Activated T-cell treated with anti-CD3 and anti-CD28 coated beads, Interleukin-2, amount 50 U/mL, for 72 hours (primary cell): ENCODE measurements around the gene OR6V1. TPM values are rescaled to one million over a fixed set of nuclear protein-coding genes. Genes with fewer than 3 reads are reported as not detected.

Experiments
- total RNA-seq, 2 donors: library from RNA; stranded (reverse); gene quantifications; one replicate each; pipeline ENCODE4 v1.2.3, GENCODE V29; 2022

Gene OR6V1
- total RNA-seq, 2 donors from 2014 or later: not detected

Other genes starting within 250 kb of the OR6V1 start
- 10 to 100 TPM; 10.9 to 13.6 TPM for gene EPHB6, start 197.3 kb upstream of the OR6V1 start, total RNA-seq
- under 1 TPM in 1 of 2 donors, not detected in 1; 0.05 TPM for gene TRPV6, start 166.6 kb upstream of the OR6V1 start, total RNA-seq
- under 1 TPM in 1 of 2 donors, not detected in 1; 0.09 TPM for gene TRPV5, start 118.6 kb upstream of the OR6V1 start, total RNA-seq
- not detected for gene LLCFC1, start 112.9 kb upstream of the OR6V1 start, total RNA-seq
- gene KEL, start 90.0 kb upstream of the OR6V1 start, total RNA-seq: 1 to 10 TPM in 1 of 2 donors, under 1 TPM in 1; 0.31 to 1.8 TPM
- under 1 TPM in 1 of 2 donors, not detected in 1; 0.32 TPM for gene OR9A2, start 25.2 kb upstream of the OR6V1 start, total RNA-seq
- not detected for gene PIP, start 79.7 kb downstream of the OR6V1 start, total RNA-seq
- gene TAS2R39, start 131.1 kb downstream of the OR6V1 start, total RNA-seq: not detected
- gene TAS2R40, start 169.7 kb downstream of the OR6V1 start, total RNA-seq: not detected
- 100 to 1,000 TPM; 242 to 298 TPM for gene GSTK1, start 211.1 kb downstream of the OR6V1 start, total RNA-seq
- gene TMEM139, start 232.6 kb downstream of the OR6V1 start, total RNA-seq: 1 to 10 TPM; 1.3 to 1.5 TPM
- 100 to 1,000 TPM; 126 to 128 TPM for gene CASP2, start 236.0 kb downstream of the OR6V1 start, total RNA-seq